Measurements from ENCODE around the gene PDP2. TPM values are rescaled to one million over a fixed set of nuclear protein-coding genes. Genes with fewer than 3 reads are reported as not detected.

Gene PDP2
- polyA plus RNA-seq, 1 donor from 2014 or later, result 4.2 TPM

GRCh38 chr16:66850115-66850815 lies 30.1 kb upstream of the PDP2 start:
- H3K9me2 ChIP-seq (ENCODE audit: insufficient read depth, low read length), result no peaks in the 10 kb centered on the region
- no peaks in the 10 kb centered on the region for H3K79me2 ChIP-seq (replicated peaks; ENCODE audit: insufficient read depth, low read length)
- no peaks in the 10 kb centered on the region for H3F3A ChIP-seq (ENCODE audit: insufficient read depth, low read length, poor library complexity, severe bottlenecking)
- H3K9me3 ChIP-seq (ENCODE audit: low read length), result no peaks in the 10 kb centered on the region
- no peaks in the 10 kb centered on the region for H4K20me1 ChIP-seq (ENCODE audit: insufficient read depth)
- H3K4me2 ChIP-seq (ENCODE audit: low read length), result no peak overlapping the region
- H2AFZ ChIP-seq (ENCODE audit: low read depth, low read length), result no peak overlapping the region
- H3K36me3 ChIP-seq (ENCODE audit: insufficient read depth, low read length), result no peaks in the 10 kb centered on the region
- TF ChIP-seq EZH2 (IDR thresholded peaks at IDR 0.05; ENCODE audit: borderline replicate concordance, insufficient read depth, low read length, poor library complexity, severe bottlenecking) (no peak), EP300 (conservative IDR thresholded peaks at IDR 0.05; ENCODE audit: poor library complexity, severe bottlenecking) (no peak), REST (IDR thresholded peaks at IDR 0.05; ENCODE audit: borderline replicate concordance) (no peak), SMC3 (conservative IDR thresholded peaks at IDR 0.05; ENCODE audit: poor library complexity) (no peak), POLR2AphosphoS5 (IDR thresholded peaks at IDR 0.05) (no peak)
- peaks cover 22% of the 10 kb centered on the region for H3K27me3 ChIP-seq (ENCODE audit: insufficient read depth, low read depth, low read length)
- H3K9ac ChIP-seq (ENCODE audit: low read length), result no peak overlapping the region
- no peak overlapping the region for H3K4me3 ChIP-seq (ENCODE audit: low read length)
- H3K27ac ChIP-seq (ENCODE audit: low read length), result no peak overlapping the region

GRCh38 chr16:66851166-66851964 lies 28.9 kb upstream of the PDP2 start:
- Histone ChIP-seq H3K9me2 (ENCODE audit: insufficient read depth, low read length) (no peaks in the 10 kb centered on the region), H3F3A (ENCODE audit: insufficient read depth, low read length, poor library complexity, severe bottlenecking) (no peaks in the 10 kb centered on the region), H3K9ac (ENCODE audit: low read length) (no peak overlapping the region), H3K4me2 (ENCODE audit: low read length) (no peak overlapping the region), H3K27ac (ENCODE audit: low read length) (no peak overlapping the region), H3K79me2 (replicated peaks; ENCODE audit: insufficient read depth, low read length) (no peaks in the 10 kb centered on the region), H3K27me3 (ENCODE audit: insufficient read depth, low read depth, low read length) (peaks cover 11% of the 10 kb centered on the region), H3K4me3 (ENCODE audit: low read length) (no peak overlapping the region), H3K9me3 (ENCODE audit: low read length) (no peaks in the 10 kb centered on the region), H3K36me3 (ENCODE audit: insufficient read depth, low read length) (no peaks in the 10 kb centered on the region), H4K20me1 (ENCODE audit: insufficient read depth) (no peaks in the 10 kb centered on the region), H2AFZ (ENCODE audit: low read depth, low read length) (no peak overlapping the region)
- no peak for TF ChIP-seq TAF1 (IDR thresholded peaks at IDR 0.05; ENCODE audit: low read depth)
- TF ChIP-seq MXI1 (conservative IDR thresholded peaks at IDR 0.05; ENCODE audit: poor library complexity, severe bottlenecking), result no peak
- no peak for TF ChIP-seq EZH2 (IDR thresholded peaks at IDR 0.05; ENCODE audit: borderline replicate concordance, insufficient read depth, low read length, poor library complexity, severe bottlenecking)
- no peak for TF ChIP-seq SMC3 (conservative IDR thresholded peaks at IDR 0.05; ENCODE audit: poor library complexity)
- no peak for TF ChIP-seq EP300 (conservative IDR thresholded peaks at IDR 0.05; ENCODE audit: poor library complexity, severe bottlenecking)
